BJ (cell line): ENCODE results near the gene BOLA1. TPM values are rescaled to one million over a fixed set of nuclear protein-coding genes. Genes with fewer than 3 reads are reported as not detected.
A peak's percentile ranks its signal among the peaks of the same experiment; 100 is the strongest.
"Not testable (repeated sequence)": the region's sequence is repeated elsewhere in the genome, so short reads cannot be mapped to it uniquely, and the experiment has no call there.

Experiments
- CTCF ChIA-PET: fragments of 350-600 bp; formaldehyde crosslinking; extraction: SDS; loops from one replicate; lab custom pipeline; 2021; ENCODE audit warnings: antibody characterized with exemption, inconsistent platforms; lab: Yijun Ruan, JAX
- POLR2A ChIA-PET: fragments of 300-600 bp; sonication (Branson Sonifier 250); formaldehyde crosslinking; extraction: SDS; loops from one replicate; lab custom pipeline; 2021; ENCODE audit warnings: antibody characterized with exemption; lab: Charles Lee
- DNase-seq: peaks from one replicate; pipeline ENCODE4 v3.0.0-alpha.2; 2011; ENCODE audit warnings: low read depth
- H3K27me3 ChIP-seq: 2 replicates; pipeline ENCODE4 v1.6.0; 2011; ENCODE audit warnings: low read length; ENCODE audit not compliant: control insufficient read depth, insufficient read depth
- H3K36me3 ChIP-seq: 2 replicates; pipeline ENCODE4 v1.5.1; 2011; ENCODE audit warnings: low read length; ENCODE audit not compliant: control insufficient read depth, insufficient read depth
- H3K4me3 ChIP-seq: 2 replicates; pipeline ENCODE4 v1.5.1; 2011; ENCODE audit warnings: low read depth, mild to moderate bottlenecking, control low read depth, low read length
- polyA plus RNA-seq: library from polyadenylated mRNA; depleted of rRNA; stranded (reverse); fragments of >200 nt; gene quantifications from 2 replicates; pipeline ENCODE4 v1.2.3, GENCODE V29; 2011
- TF ChIP-seq, protein P1 (sequence below): IDR thresholded peaks from 2 replicates; pipeline ENCODE4 v1.5.1; 2011; ENCODE audit warnings: low read depth, mild to moderate bottlenecking, control low read depth, inconsistent platforms, low read length, moderate library complexity; ENCODE audit not compliant: insufficient read depth

The BOLA1 gene
- polyA plus RNA-seq, 1 experiment: 21.0 TPM

DNA sequence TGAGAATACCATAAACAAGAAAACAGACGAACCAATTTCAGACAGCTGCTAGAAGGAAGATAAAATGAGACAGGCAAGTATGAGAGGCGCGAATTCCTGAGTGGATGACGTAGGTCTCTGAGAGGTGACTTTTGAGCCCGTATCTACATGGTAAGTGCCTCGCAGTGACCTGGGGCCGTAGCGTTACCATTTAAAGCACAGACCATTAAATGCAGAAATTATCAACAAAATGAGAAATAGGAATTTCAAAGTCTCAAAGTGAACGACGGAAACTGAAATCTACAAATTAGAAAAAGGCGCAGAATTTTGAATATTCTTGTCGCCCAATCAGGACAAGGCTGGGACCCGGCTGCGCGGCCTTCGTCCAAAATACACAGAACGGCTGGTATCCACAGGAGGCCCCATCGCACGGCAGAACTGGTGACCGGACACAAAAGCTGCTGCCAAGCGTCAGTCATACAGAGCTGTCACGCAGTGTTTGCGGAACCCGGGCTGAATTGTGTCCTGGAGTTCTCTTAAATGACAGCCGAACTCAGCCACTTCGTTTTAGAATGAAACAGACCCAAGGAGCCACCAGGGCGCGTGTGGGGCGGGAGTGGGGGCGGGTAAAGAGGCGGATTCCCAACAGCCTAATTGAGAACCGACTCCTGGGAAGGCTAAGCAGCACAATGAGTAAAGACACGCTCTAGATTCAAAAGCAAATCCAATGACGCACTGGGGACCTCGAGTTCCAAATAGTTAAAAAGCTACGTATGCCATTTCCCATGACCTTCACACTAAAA is 13.8 kb upstream of the BOLA1 start:
- no peaks in the 10 kb centered on the region for H3K27me3 ChIP-seq
- peak overlapping the region; percentile 67 for H3K4me3 ChIP-seq
- POLR2A ChIA-PET: interaction anchor here (1.3 to 2.8 kb wide), 3 partner anchors 14 to 301 kb away, joined by 12 to 16 read pairs (median 15); partner anchors contain the start of gene BOLA1
- CTCF ChIA-PET: no interaction called here
- DNase-seq: peak; percentile 46
- no peaks in the 10 kb centered on the region for H3K36me3 ChIP-seq
- TF ChIP-seq, protein P1, sequence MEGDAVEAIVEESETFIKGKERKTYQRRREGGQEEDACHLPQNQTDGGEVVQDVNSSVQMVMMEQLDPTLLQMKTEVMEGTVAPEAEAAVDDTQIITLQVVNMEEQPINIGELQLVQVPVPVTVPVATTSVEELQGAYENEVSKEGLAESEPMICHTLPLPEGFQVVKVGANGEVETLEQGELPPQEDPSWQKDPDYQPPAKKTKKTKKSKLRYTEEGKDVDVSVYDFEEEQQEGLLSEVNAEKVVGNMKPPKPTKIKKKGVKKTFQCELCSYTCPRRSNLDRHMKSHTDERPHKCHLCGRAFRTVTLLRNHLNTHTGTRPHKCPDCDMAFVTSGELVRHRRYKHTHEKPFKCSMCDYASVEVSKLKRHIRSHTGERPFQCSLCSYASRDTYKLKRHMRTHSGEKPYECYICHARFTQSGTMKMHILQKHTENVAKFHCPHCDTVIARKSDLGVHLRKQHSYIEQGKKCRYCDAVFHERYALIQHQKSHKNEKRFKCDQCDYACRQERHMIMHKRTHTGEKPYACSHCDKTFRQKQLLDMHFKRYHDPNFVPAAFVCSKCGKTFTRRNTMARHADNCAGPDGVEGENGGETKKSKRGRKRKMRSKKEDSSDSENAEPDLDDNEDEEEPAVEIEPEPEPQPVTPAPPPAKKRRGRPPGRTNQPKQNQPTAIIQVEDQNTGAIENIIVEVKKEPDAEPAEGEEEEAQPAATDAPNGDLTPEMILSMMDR: peak; percentile 17

DNA sequence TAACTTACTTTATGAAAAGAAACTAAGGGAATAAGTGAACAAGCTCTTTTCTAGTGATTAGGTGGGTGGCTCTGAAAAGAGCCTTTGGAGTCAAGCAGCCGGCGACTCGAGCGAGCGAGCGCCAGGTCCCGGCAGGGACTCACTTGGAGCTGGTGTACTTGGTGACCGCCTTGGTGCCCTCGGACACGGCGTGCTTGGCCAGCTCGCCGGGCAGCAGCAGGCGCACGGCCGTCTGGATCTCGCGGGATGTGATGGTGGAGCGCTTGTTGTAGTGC is 13.3 kb upstream of the BOLA1 start:
- POLR2A ChIA-PET: interaction anchor here (1.3 to 2.8 kb wide), 3 partner anchors 14 to 301 kb away, joined by 12 to 16 read pairs (median 15); partner anchors contain the start of gene BOLA1
- CTCF ChIA-PET, DNase-seq, H3K36me3 ChIP-seq, H3K27me3 ChIP-seq: not testable (repeated sequence)
- H3K4me3 ChIP-seq: peak overlapping the region; percentile 67

DNA sequence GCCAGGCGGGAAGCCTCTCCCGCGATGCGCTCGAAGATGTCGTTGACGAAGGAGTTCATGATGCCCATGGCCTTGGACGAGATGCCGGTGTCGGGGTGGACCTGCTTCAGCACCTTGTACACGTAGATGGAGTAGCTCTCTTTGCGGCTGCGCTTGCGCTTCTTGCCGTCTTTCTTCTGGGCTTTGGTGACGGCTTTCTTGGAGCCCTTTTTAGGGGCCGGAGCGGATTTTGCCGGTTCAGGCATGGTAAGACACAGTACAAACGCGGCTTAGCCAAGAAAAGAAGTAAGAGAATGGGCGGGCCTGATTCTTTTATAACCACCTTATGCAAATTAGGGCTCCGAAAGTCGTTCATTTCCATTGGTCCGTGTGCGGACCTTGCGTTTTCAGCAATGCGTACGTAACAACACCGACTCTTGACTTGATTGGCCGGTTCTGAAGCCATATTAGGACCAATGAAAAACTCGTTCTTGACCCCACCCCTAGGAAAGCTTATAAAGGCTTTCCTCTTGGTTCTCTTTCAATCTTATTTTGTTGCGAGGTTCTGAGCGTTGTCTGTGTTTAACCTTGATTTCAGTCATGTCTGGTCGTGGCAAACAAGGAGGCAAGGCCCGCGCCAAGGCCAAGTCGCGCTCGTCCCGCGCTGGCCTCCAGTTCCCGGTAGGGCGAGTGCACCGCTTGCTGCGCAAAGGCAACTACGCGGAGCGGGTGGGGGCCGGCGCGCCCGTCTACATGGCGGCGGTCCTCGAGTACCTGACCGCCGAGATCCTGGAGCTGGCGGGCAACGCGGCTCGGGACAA is 12.8 kb upstream of the BOLA1 start:
- TF ChIP-seq, protein P1: no peak
- H3K36me3 ChIP-seq: no peaks in the 10 kb centered on the region
- CTCF ChIA-PET: interaction anchor here (0.9 to 1.0 kb wide), 2 partner anchors 25 to 282 kb away, joined by 3 read pairs; no protein-coding TSS in a partner anchor
- POLR2A ChIA-PET: interaction anchor here (1.0 to 2.8 kb wide), 6 partner anchors 13 to 301 kb away, joined by 3 to 16 read pairs (median 10); partner anchors contain the start of gene BOLA1
- H3K27me3 ChIP-seq: no peaks in the 10 kb centered on the region
- peak overlapping the region; percentile 67 for H3K4me3 ChIP-seq
- peak; percentile 98 for DNase-seq

DNA sequence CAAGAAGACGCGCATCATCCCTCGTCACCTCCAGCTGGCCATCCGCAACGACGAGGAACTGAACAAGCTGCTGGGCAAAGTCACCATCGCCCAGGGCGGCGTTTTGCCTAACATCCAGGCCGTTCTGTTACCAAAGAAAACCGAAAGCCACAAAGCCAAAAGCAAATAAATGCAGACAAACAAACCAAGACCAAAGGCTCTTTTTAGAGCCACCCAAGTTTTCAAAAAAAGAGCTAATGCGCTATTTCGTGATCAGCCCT is 12.2 kb upstream of the BOLA1 start:
- CTCF ChIA-PET: interaction anchor here (0.9 to 1.4 kb wide), 5 partner anchors 15 to 282 kb away, joined by 3 to 5 read pairs (median 3); no protein-coding TSS in a partner anchor
- POLR2A ChIA-PET: interaction anchor here (1.0 to 2.8 kb wide), 5 partner anchors 12 to 300 kb away, joined by 3 to 16 read pairs (median 8); partner anchors contain the start of gene BOLA1
- H3K27me3 ChIP-seq, H3K36me3 ChIP-seq, DNase-seq: not testable (repeated sequence)
- H3K4me3 ChIP-seq: peak overlapping the region; percentile 67

DNA sequence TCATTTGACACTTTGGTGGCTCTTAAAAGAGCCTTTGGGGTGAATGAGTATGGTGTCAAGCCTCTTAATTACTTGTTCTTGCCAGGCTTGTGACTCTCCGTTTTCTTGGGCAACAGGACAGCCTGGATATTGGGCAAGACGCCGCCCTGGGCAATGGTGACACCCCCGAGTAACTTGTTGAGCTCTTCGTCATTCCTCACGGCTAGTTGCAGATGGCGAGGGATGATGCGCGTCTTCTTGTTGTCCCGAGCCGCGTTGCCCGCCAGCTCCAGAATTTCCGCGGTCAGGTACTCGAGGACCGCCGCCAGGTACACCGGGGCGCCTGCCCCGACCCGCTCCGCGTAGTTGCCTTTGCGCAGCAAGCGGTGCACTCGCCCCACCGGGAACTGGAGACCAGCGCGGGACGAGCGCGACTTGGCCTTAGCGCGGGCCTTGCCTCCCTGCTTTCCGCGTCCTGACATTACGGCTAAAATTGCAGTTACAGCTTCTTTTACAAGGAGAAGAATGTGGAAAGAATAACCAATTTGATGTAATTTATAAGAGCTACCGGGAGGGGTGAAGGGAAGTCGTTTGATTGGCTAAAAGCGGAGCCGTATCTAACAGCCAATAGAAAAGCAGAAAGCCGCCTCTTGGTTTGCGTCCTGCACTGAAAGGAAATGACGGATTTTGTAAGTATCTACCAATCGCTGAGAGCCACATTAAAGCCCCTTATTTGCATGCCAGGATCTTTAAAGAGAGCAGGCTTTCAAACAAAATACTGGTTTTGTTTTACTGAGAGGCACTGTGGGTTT is 11.7 kb upstream of the BOLA1 start:
- no peaks in the 10 kb centered on the region for H3K27me3 ChIP-seq
- peak; percentile 97 for DNase-seq
- ChIA-PET POLR2A (interaction anchor here (0.9 to 2.8 kb wide), 10 partner anchors 12 to 300 kb away, joined by 3 to 16 read pairs (median 4); partner anchors contain the start of gene BOLA1), CTCF (interaction anchor here (0.6 to 1.8 kb wide), 9 partner anchors 12 to 278 kb away, joined by 3 to 5 read pairs (median 3); a partner anchor contains a TSS)
- H3K4me3 ChIP-seq: peak overlapping the region; percentile 67
- TF ChIP-seq, protein P1: no peak
- H3K36me3 ChIP-seq: no peaks in the 10 kb centered on the region
